Osteoblast (primary cell): ENCODE measurements around the gene POLDIP3. TPM values are rescaled to one million over a fixed set of nuclear protein-coding genes. Genes with fewer than 3 reads are reported as not detected.

Experiments used
- DNase-seq: peaks from one replicate; pipeline ENCODE4 v3.0.0; 2011; ENCODE audit warnings: low spot score, mixed read lengths; ENCODE audit not compliant: insufficient read length; ENCODE audit errors: missing footprints
- H2AFZ ChIP-seq: 2 replicates; pipeline ENCODE4 v1.6.0; 2011; ENCODE audit warnings: mild to moderate bottlenecking, low read length
- H3K27ac ChIP-seq: 2 replicates; pipeline ENCODE4 v1.5.1; 2011; ENCODE audit warnings: mild to moderate bottlenecking, low read depth, low read length, moderate library complexity
- H3K27me3 ChIP-seq: 2 replicates; pipeline ENCODE4 v1.6.0; 2012; ENCODE audit warnings: mild to moderate bottlenecking, control low read depth, inconsistent platforms, low read length, moderate library complexity; ENCODE audit not compliant: insufficient read depth
- H3K36me3 ChIP-seq: 2 replicates; pipeline ENCODE4 v1.5.1; 2011; ENCODE audit warnings: mild to moderate bottlenecking, low read length, control low read depth, moderate library complexity; ENCODE audit not compliant: insufficient read depth
- H3K4me1 ChIP-seq: 2 replicates; pipeline ENCODE4 v1.5.1; 2011; ENCODE audit warnings: mild to moderate bottlenecking, low read length, control low read depth, moderate library complexity; ENCODE audit not compliant: insufficient read depth
- H3K4me2 ChIP-seq: 2 replicates; pipeline ENCODE4 v1.6.0; 2011; ENCODE audit warnings: mild to moderate bottlenecking, low read length; ENCODE audit not compliant: insufficient read depth
- H3K4me3 ChIP-seq: fragments of 200-600 bp; sonication (generic); 3 replicates; pipeline ENCODE4 v1.5.1; 2012; ENCODE audit warnings: mild to moderate bottlenecking, low read length, inconsistent platforms; ENCODE audit not compliant: insufficient read depth
- H3K79me2 ChIP-seq: 2 replicates; pipeline ENCODE4 v1.6.0; 2012; ENCODE audit warnings: mild to moderate bottlenecking, low read length, control low read depth, inconsistent platforms; ENCODE audit not compliant: insufficient read depth
- H3K9me3 ChIP-seq: 2 replicates; pipeline ENCODE4 v1.5.1; 2011; ENCODE audit warnings: low read depth, low read length, control low read depth
- H4K20me1 ChIP-seq: 2 replicates; pipeline ENCODE4 v1.6.0; 2012; ENCODE audit warnings: mild to moderate bottlenecking, low read length, control low read depth; ENCODE audit not compliant: insufficient read depth
- CTCF ChIP-seq: IDR thresholded peaks from 2 replicates; pipeline ENCODE4 v1.5.1; 2011; ENCODE audit warnings: mild to moderate bottlenecking, low read depth, low read length, moderate library complexity; ENCODE audit errors: extremely low read depth
- total RNA-seq: library from RNA; depleted of rRNA; stranded (reverse); fragments of >200 nt; gene quantifications from 2 replicates; pipeline ENCODE4 v1.2.3, GENCODE V29; 2012

POLDIP3 gene
- total RNA-seq, 1 donor: 22.4 TPM

GRCh38 chr22:42644422-42645340 is 30.0 kb upstream of the POLDIP3 start:
- DNase-seq: peak; percentile 93

GRCh38 chr22:42643634-42644421 is 29.1 kb upstream of the POLDIP3 start:
- no peaks in the 10 kb centered on the region for H3K27me3 ChIP-seq
- no peak overlapping the region for H2AFZ ChIP-seq
- no peaks in the 10 kb centered on the region for H3K36me3 ChIP-seq
- H3K9me3 ChIP-seq: no peaks in the 10 kb centered on the region
- TF ChIP-seq CTCF: no peak
- peak; percentile 56 for DNase-seq
- peak overlapping the region; percentile 66 for H3K4me2 ChIP-seq
- peaks cover 98% of the 10 kb centered on the region for H3K79me2 ChIP-seq
- H3K4me1 ChIP-seq: peaks cover 41% of the 10 kb centered on the region
- H3K4me3 ChIP-seq: no peak overlapping the region
- H4K20me1 ChIP-seq: peaks cover 58% of the 10 kb centered on the region
- peak overlapping the region; percentile 63 for H3K27ac ChIP-seq

More at GRCh38 chr22:42644422-42645340, 30.0 kb upstream of the POLDIP3 start:
- no peak for TF ChIP-seq CTCF
- Histone ChIP-seq H3K4me1 (peaks cover 42% of the 10 kb centered on the region), H3K4me3 (peak overlapping the region; percentile 38), H4K20me1 (peaks cover 56% of the 10 kb centered on the region), H3K9me3 (no peaks in the 10 kb centered on the region), H3K4me2 (peak overlapping the region; percentile 66), H3K27ac (peak overlapping the region; percentile 63), H3K79me2 (peaks cover 95% of the 10 kb centered on the region), H2AFZ (no peak overlapping the region), H3K27me3 (no peaks in the 10 kb centered on the region), H3K36me3 (no peaks in the 10 kb centered on the region)

GRCh38 chr22:42642806-42643633 is 28.3 kb upstream of the POLDIP3 start:
- Histone ChIP-seq H3K4me2 (no peak overlapping the region), H3K79me2 (peaks cover 95% of the 10 kb centered on the region), H3K27me3 (no peaks in the 10 kb centered on the region), H4K20me1 (peaks cover 53% of the 10 kb centered on the region), H3K4me1 (peaks cover 37% of the 10 kb centered on the region), H3K9me3 (no peaks in the 10 kb centered on the region), H3K27ac (no peak overlapping the region), H2AFZ (no peak overlapping the region), H3K4me3 (no peak overlapping the region), H3K36me3 (no peaks in the 10 kb centered on the region)
- TF ChIP-seq CTCF: no peak
- DNase-seq: peak; percentile 19
